CD4-positive, alpha-beta T cell treated with Interleukin-17A for 1 hour (primary cell): ENCODE data around the gene PRH1.
A peak's percentile ranks its signal among the peaks of the same experiment; 100 is the strongest.

ENCODE experiments used
- DNase-seq: peaks from one replicate; pipeline ENCODE4 v3.0.0-alpha.2; 2020

PRH1 gene

GRCh38 chr12:10884086-10884725 lies at the start of gene PRH1:
PRH1 (minus strand) TSS chr12:10884255; CDS start chr12:10884217, 38 bp downstream.
- DNase-seq = no peak

DNA sequence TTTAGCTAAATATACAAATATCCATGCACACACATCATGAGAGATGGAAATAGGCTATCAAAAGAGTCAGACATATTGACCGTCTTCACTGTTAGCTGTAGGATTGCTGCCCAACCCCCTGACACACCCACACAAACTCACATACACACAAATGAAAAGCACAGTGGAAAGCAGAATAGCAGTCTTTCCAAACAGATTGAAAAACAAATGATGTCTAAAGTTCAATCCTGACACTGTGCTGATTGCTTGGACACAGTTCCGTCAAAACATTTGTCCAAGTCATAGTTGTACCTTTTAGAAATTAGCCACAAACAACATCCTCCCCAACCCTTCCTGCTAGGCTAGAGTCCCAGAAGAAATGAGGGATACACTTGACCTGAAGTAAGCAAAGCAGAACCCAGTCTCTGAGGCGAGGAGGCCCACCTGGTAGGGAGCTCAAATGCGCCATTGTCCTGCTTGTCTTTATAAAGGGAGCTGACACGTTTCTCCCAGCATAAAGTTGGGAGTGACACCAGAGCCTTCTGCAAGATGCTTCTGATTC lies 44.8 kb upstream of the PRH1 start, which contains the start of gene PRH2:
TSS of gene PRH2 (plus strand) at position 491 of the 541 bp plus-strand sequence. CDS start at position 529, 38 bp downstream.
- DNase-seq = no peak

GRCh38 chr12:10926269-10926668 lies 42.2 kb upstream of the PRH1 start:
- no peak for DNase-seq

GRCh38 chr12:10919809-10920208 lies 35.8 kb upstream of the PRH1 start:
- DNase-seq = no peak

- no peak for DNase-seq
Measured at GRCh38 chr12:10910380-10910779, 26.3 kb upstream of the PRH1 start.

DNA sequence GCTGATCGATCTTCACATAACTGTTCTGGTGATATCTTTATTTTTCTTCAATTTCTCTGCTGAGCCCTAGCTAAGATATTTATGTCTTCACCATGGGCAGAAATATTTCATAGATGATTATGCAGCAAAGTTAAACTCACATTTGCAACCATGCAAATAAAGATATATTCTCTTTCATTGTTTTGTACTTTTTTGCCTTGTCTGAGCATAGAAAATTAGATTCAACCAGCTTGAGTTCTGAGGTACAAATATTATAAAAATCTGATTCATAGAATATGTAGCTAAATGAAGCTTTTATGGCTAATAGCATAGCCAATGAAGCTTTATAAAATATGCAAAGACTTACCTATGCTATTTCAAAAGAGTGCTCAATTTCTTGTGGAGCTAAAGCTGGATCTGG lies 25.4 kb upstream of the PRH1 start, which contains the start of gene TAS2R13:
TSS of gene TAS2R13 (minus strand) at position 101 of the 400 bp plus-strand sequence. CDS start 264 bp downstream, outside the sequence.
- no peak for DNase-seq

GRCh38 chr12:10904686-10905085 lies 20.6 kb upstream of the PRH1 start:
- no peak for DNase-seq

- no peak for DNase-seq
Measured at GRCh38 chr12:10901427-10901826, 17.4 kb upstream of the PRH1 start.

DNA sequence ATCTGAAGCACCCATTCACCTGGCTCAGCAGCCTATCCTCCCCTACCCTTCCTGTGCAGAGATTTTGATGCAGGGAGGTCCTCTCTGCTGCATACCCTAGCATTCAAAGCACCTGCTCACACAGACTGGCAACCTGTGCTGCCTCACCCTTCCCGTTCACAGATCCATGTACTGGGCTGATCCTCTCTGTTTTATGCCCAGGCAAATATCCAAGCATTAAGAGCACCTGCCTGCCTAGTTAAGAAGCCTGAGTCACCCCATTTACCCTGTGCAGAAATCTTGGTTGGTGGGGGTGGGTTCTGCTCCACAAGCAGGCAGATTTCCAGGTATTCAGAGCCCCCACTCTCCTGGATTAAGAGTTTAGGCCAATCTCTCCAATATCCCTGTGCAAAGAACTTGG lies 16.9 kb upstream of the PRH1 start:
- DNase-seq = no peak

GRCh38 chr12:10900530-10900929 lies 16.5 kb upstream of the PRH1 start:
- no peak for DNase-seq

DNA sequence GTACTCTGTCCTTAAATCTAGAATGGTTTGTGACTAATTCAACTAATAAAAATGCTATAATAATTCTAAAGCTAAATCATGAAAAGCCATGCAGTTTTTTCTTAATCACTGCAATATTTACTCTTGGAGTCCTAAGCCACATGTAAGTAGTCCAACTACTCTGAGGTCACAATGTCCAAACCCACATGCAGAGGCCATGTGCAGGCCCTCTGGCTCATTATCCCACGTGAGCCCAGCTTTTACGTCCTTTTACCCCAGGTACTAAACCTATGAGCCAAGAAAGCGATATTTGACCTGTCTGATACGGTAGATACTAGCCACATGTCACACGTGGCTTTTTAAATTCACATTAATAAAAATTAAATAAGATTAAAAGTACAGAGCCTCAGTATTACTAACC lies 12.8 kb upstream of the PRH1 start:
- DNase-seq = no peak

GRCh38 chr12:10891937-10892336 lies 7.9 kb upstream of the PRH1 start:
- DNase-seq = no peak

DNA sequence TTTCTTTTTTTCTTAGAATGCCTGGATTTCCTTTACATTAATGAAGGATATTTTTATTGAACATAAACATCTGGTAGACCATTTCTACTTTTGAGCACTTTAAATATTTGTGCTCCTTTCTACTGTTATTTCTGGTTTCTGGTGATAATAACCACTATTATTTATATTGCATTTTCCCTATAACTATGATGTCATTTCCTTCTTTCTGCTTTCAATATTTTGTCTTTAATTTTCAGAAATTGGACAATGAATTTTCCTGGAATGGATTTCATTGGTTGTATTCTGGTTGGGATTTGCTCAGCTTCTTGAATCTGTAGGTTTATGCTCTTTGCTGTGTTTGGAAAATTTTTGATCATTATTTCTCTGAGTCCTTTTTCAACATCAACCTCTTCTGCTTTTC lies 5.2 kb upstream of the PRH1 start:
- no peak for DNase-seq

DNA sequence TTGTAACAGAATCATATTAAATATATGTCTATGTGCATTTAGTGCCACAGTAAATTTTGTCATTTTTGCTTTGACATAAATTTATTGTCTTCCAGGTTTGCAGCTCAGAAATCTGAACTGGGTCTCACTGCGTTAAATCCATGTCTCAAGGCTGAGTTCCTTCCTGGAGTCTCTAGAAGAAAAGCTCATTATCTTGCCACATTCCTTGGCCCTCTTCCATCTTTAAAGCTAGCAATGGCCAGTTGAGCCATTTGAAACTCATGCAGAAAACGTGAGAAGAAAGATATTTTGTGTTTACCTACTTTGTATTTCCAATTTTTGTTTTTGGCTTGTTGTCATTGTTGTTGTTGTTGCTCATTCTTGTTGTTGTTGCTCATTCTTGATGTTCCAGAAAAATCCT lies 10.7 kb downstream of the PRH1 start:
- no peak for DNase-seq

- DNase-seq = no peak
Measured at GRCh38 chr12:10867381-10867780, 16.7 kb downstream of the PRH1 start.

- DNase-seq = no peak
Measured at GRCh38 chr12:10863512-10864218, 20.4 kb downstream of the PRH1 start.

DNA sequence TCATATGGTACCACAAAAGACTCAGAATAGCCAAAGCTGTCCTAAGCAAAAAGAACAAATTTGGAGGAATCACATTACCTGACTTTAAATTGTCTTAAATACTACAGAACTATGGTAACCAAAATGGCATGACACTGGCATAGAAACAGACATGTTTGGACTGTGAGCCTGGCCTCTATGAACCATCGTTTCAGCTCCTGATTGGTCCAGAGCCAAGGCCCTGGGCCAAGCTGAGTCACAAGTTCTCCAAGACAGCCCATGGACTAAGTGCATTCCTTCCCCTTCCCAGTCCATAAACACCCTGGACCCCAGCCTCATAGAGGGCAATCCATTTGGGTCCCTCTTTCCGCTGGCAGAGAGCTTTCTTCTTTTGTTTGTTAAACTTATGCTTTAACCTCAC lies 22.7 kb downstream of the PRH1 start:
- DNase-seq = no peak

GRCh38 chr12:10855807-10856206 lies 28.2 kb downstream of the PRH1 start:
- no peak for DNase-seq

GRCh38 chr12:10853776-10854175 lies 30.3 kb downstream of the PRH1 start:
- no peak for DNase-seq

GRCh38 chr12:10851243-10851858 lies 32.7 kb downstream of the PRH1 start:
- peak; percentile 2 for DNase-seq

- peak; percentile 36 for DNase-seq
Measured at GRCh38 chr12:10849425-10849878, 34.6 kb downstream of the PRH1 start, which contains the start of gene PRR4. PRR4 (minus strand) TSS chr12:10849475; CDS start chr12:10849437, 38 bp downstream.

GRCh38 chr12:10847744-10848143 lies 36.3 kb downstream of the PRH1 start:
- no peak for DNase-seq

- DNase-seq = no peak
Measured at GRCh38 chr12:10842862-10843261, 41.2 kb downstream of the PRH1 start.
